Activated CD8-positive, alpha-beta memory T cell treated with anti-CD3 and anti-CD28 coated beads, Interleukin-2, amount 50 U/mL, for 24 hours (primary cell): ENCODE data around the gene TLE5.
"Not testable (repeated sequence)": the region's sequence is repeated elsewhere in the genome, so short reads cannot be mapped to it uniquely, and the experiment has no call there.

Source experiments
- DNase-seq: peaks from one replicate; pipeline ENCODE4 v3.0.0-alpha.2; 2020; ENCODE audit errors: extremely low read depth

TLE5 gene

GRCh38 chr19:3096267-3096901 is 34.1 kb upstream of the TLE5 start:
- no peak for DNase-seq

- DNase-seq = no peak
Observed at GRCh38 chr19:3095441-3096191, 33.3 kb upstream of the TLE5 start.

GRCh38 chr19:3094601-3095440 is 32.5 kb upstream of the TLE5 start:
- no peak for DNase-seq

- not testable (repeated sequence) for DNase-seq
Observed at GRCh38 chr19:3089299-3089855, 27.1 kb upstream of the TLE5 start.

- DNase-seq = no peak
Observed at GRCh38 chr19:3087769-3088168, 25.5 kb upstream of the TLE5 start.

GRCh38 chr19:3084943-3085342 is 22.6 kb upstream of the TLE5 start:
- DNase-seq = no peak

GRCh38 chr19:3083964-3084363 is 21.7 kb upstream of the TLE5 start:
- DNase-seq = no peak

GRCh38 chr19:3082331-3082730 is 20.0 kb upstream of the TLE5 start:
- no peak for DNase-seq

- no peak for DNase-seq
Observed at GRCh38 chr19:3080286-3080685, 18.0 kb upstream of the TLE5 start.

- DNase-seq = no peak
Observed at GRCh38 chr19:3079578-3079977, 17.3 kb upstream of the TLE5 start.

- no peak for DNase-seq
Observed at GRCh38 chr19:3075605-3076431, 13.5 kb upstream of the TLE5 start.

- DNase-seq = no peak
Observed at GRCh38 chr19:3073931-3074595, 11.8 kb upstream of the TLE5 start.

- DNase-seq = no peak
Observed at GRCh38 chr19:3073159-3073563, 10.9 kb upstream of the TLE5 start.

- DNase-seq = no peak
Observed at GRCh38 chr19:3071768-3072167, 9.5 kb upstream of the TLE5 start.

GRCh38 chr19:3068071-3068470 is 5.8 kb upstream of the TLE5 start:
- DNase-seq = no peak

GRCh38 chr19:3067563-3067962 is 5.3 kb upstream of the TLE5 start:
- no peak for DNase-seq

- DNase-seq = no peak
Observed at GRCh38 chr19:3066482-3067049, 4.3 kb upstream of the TLE5 start.

GRCh38 chr19:3065675-3066357 is 3.5 kb upstream of the TLE5 start:
- no peak for DNase-seq

- no peak for DNase-seq
Observed at GRCh38 chr19:3064011-3064330, 1.7 kb upstream of the TLE5 start.
